Natural killer cell (primary cell): Measurements from ENCODE around the gene CRTC1. TPM values are rescaled to one million over a fixed set of nuclear protein-coding genes. Genes with fewer than 3 reads are reported as not detected.

ENCODE experiments used
- ATAC-seq, 3 donors: fragments of 150-1000 bp in 2 of 3; fragments of 200-7000 bp in 1 of 3; cut with Tn5 transposase; 1 replicate in 1 of 3; 2 replicates in 2 of 3; pipeline ENCODE4 v1.10.0; 2021; ENCODE audit warnings: mild to moderate bottlenecking in 2 of 3, moderate library complexity in 2 of 3
- DNase-seq, 2 donors: peaks; one replicate each; pipeline versions ENCODE4 v3.0.0 to v3.0.0-alpha.2; 2013 to 2021; ENCODE audit warnings: mixed read lengths in 1 of 2
- H3K27ac ChIP-seq: one replicate; pipeline ENCODE4 v1.5.1; 2013; ENCODE audit warnings: mild to moderate bottlenecking, low read length
- H3K27me3 ChIP-seq: one replicate; pipeline ENCODE4 v1.6.1; 2013; ENCODE audit warnings: low read length; ENCODE audit not compliant: control insufficient read depth, insufficient read depth
- H3K36me3 ChIP-seq: one replicate; pipeline ENCODE4 v1.6.1; 2013; ENCODE audit warnings: low read length; ENCODE audit not compliant: control insufficient read depth, insufficient read depth
- H3K4me1 ChIP-seq: one replicate; pipeline ENCODE4 v1.6.1; 2013; ENCODE audit warnings: low read length; ENCODE audit not compliant: control insufficient read depth, insufficient read depth
- H3K4me3 ChIP-seq: one replicate; pipeline ENCODE4 v1.5.1; 2013; ENCODE audit warnings: low read length
- H3K9me3 ChIP-seq: one replicate; pipeline ENCODE4 v1.6.1; 2013; ENCODE audit warnings: low read length; ENCODE audit not compliant: control insufficient read depth, insufficient read depth
- H3K27ac Mint-ChIP-seq, 2 donors: one replicate each; pipeline ENCODE4 v1.8.0; 2022; ENCODE audit warnings: mild to moderate bottlenecking in 2 of 2, mixed read lengths in 2 of 2, moderate library complexity in 1 of 2
- H3K27me3 Mint-ChIP-seq, 2 donors: one replicate each; pipeline ENCODE4 v1.8.0; 2022; ENCODE audit warnings: low read depth in 2 of 2, mixed read lengths in 2 of 2
- H3K36me3 Mint-ChIP-seq: one replicate; pipeline ENCODE4 v1.8.0; 2022; ENCODE audit warnings: mixed read lengths
- H3K4me1 Mint-ChIP-seq, 2 donors: one replicate each; pipeline ENCODE4 v1.8.0; 2022; ENCODE audit warnings: mixed read lengths in 2 of 2
- H3K4me3 Mint-ChIP-seq: one replicate; pipeline ENCODE4 v1.8.0; 2022; ENCODE audit warnings: mild to moderate bottlenecking, moderate library complexity, mixed read lengths
- H3K9me3 Mint-ChIP-seq, 2 donors: one replicate each; pipeline ENCODE4 v1.8.0; 2022; ENCODE audit warnings: mixed read lengths in 2 of 2
- WGBS: methylation state at CpG from one replicate; pipeline ENCODE4 v1.1.7; 2013; ENCODE audit warnings: missing lambda C conversion rate; ENCODE audit not compliant: insufficient coverage; 5-methylcytosine and 5-hydroxymethylcytosine counted together
- intact Hi-C: fragments of 100-400 bp; cut with micrococcal nuclease; formaldehyde crosslinking; loops from one replicate; pipeline ENCODE4 v1.14.2; 2022
- total RNA-seq, 4 donors: library from RNA; stranded (reverse); fragments of 120-200 nt in 1 of 4; gene quantifications; one replicate each; pipeline versions ENCODE4 v1.2.3 to v1.2.4, GENCODE V29; 2013 to 2022
- TF ChIP-seq, protein P1 (sequence below): fragments of 200-600 bp; IDR thresholded peaks from one replicate; pipeline ENCODE4 v1.8.0; 2022; ENCODE audit warnings: antibody characterized with exemption

Gene CRTC1
- total RNA-seq, 3 donors from 2014 or later (not counting 1 experiment from before 2014, with no cell fraction given): 14.1 to 17.0 (median 14.3) TPM

DNA sequence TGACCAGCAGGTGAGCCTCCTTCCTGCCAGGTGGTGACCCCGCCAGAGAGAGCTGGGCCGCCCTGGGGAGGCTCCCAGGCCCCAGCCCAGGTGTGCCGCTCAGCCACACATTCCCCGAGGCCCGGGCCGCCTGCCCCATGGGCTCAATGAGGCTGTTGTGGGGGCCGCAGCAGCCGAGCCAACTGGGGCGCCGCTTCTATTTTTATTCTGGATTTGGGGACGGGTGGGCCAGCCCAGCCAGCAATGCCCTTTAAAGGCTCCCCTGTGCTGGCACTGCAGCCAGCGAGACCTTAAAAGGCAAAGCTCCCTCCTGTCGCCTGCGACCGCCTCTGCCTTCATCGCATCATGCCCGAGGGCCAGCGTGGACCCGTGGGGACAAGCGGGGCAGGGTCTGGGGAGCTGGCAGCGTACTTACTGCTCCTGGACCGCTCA, 17.7 kb upstream of the CRTC1 start:
- Histone ChIP-seq H3K27ac (no peak overlapping the region), H3K27me3 (no peaks in the 10 kb centered on the region), H3K36me3 (peaks cover 21% of the 10 kb centered on the region), H3K4me3 (no peak overlapping the region), H3K4me1 (peaks cover 6% of the 10 kb centered on the region), H3K9me3 (no peaks in the 10 kb centered on the region)
- no peaks in the 10 kb centered on the region for H3K9me3 Mint-ChIP-seq
- no peaks in the 10 kb centered on the region for H3K27me3 Mint-ChIP-seq
- no peak for ATAC-seq
- intact Hi-C loops: no loop called here
- DNase-seq: no peak
- H3K27ac Mint-ChIP-seq: no peak overlapping the region
- H3K4me1 Mint-ChIP-seq: peaks cover 6 to 21% of the 10 kb centered on the region in 2 donors
- TF ChIP-seq, protein P1, sequence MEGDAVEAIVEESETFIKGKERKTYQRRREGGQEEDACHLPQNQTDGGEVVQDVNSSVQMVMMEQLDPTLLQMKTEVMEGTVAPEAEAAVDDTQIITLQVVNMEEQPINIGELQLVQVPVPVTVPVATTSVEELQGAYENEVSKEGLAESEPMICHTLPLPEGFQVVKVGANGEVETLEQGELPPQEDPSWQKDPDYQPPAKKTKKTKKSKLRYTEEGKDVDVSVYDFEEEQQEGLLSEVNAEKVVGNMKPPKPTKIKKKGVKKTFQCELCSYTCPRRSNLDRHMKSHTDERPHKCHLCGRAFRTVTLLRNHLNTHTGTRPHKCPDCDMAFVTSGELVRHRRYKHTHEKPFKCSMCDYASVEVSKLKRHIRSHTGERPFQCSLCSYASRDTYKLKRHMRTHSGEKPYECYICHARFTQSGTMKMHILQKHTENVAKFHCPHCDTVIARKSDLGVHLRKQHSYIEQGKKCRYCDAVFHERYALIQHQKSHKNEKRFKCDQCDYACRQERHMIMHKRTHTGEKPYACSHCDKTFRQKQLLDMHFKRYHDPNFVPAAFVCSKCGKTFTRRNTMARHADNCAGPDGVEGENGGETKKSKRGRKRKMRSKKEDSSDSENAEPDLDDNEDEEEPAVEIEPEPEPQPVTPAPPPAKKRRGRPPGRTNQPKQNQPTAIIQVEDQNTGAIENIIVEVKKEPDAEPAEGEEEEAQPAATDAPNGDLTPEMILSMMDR: no peak
- H3K36me3 Mint-ChIP-seq: no peaks in the 10 kb centered on the region
- WGBS: 82% methylated on average over 22 of the region's 22 CpGs
- H3K4me3 Mint-ChIP-seq: no peak overlapping the region

DNA sequence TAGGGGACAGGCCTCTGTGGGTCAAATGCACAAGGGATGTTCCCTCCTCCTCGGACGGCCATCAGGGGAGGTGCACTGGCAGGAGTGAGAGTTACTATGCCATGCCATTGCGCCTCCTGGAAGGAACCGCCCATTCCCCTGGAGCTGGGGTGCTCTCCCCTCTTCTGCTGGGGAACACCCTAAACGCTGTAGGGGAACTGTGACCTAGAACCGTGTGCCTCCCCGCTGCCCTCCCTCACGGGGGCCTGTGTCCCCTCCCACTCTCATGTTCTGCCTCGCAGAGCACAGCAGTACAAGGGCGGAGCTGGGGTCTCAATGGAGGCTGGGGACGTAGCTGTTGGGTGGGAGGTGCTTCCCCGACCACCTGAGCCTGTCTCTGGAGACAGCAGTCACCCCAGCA, 17.2 kb upstream of the CRTC1 start:
- peaks cover 21% of the 10 kb centered on the region for H3K36me3 ChIP-seq
- WGBS: 79% methylated on average over 12 of the region's 12 CpGs

DNA sequence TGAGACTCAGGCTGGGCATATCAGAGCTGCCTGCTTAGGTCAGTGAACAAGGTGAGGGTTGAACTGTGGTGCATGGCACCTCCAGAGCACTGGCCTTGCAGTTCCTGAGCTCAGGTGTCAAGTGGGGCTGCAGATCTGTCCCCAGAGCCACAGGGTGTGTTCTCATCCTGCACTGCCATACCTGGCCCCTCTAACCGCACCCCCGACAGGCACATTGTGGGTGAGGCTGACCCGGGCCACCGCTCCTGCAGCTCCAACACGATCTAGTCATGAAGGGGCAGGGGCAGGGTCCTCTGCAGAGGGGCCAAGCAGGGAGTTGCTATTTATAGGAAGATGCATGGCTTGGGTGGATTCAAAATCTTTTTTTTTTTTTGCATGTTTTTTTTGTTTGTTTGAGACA, 16.7 kb upstream of the CRTC1 start:
- H3K27me3 Mint-ChIP-seq: no peaks in the 10 kb centered on the region
- no peak overlapping the region for H3K4me3 Mint-ChIP-seq
- peaks cover 0 to 14% of the 10 kb centered on the region in 2 donors for H3K4me1 Mint-ChIP-seq
- Histone ChIP-seq H3K9me3 (no peaks in the 10 kb centered on the region), H3K36me3 (peaks cover 21% of the 10 kb centered on the region), H3K27me3 (no peaks in the 10 kb centered on the region), H3K27ac (no peak overlapping the region), H3K4me3 (no peak overlapping the region), H3K4me1 (peaks cover 6% of the 10 kb centered on the region)
- H3K36me3 Mint-ChIP-seq: no peaks in the 10 kb centered on the region
- no peak for ATAC-seq
- intact Hi-C loops: no loop called here
- no peak for DNase-seq
- H3K27ac Mint-ChIP-seq: no peak overlapping the region
- H3K9me3 Mint-ChIP-seq: no peaks in the 10 kb centered on the region
- WGBS: 95% methylated on average over 5 of the region's 5 CpGs
- TF ChIP-seq, protein P1: no peak

More for the DNA sequence above, 17.2 kb upstream of the CRTC1 start:
- ATAC-seq: no peak
- DNase-seq: no peak
- Histone ChIP-seq H3K9me3 (no peaks in the 10 kb centered on the region), H3K4me1 (peaks cover 6% of the 10 kb centered on the region), H3K27ac (no peak overlapping the region), H3K4me3 (no peak overlapping the region), H3K27me3 (no peaks in the 10 kb centered on the region)
- Mint-ChIP-seq H3K27me3 (no peaks in the 10 kb centered on the region), H3K9me3 (no peaks in the 10 kb centered on the region), H3K4me3 (no peak overlapping the region), H3K4me1 (peaks cover 3 to 17% of the 10 kb centered on the region in 2 donors), H3K27ac (no peak overlapping the region), H3K36me3 (no peaks in the 10 kb centered on the region)
- intact Hi-C loops: no loop called here
- TF ChIP-seq, protein P1: no peak

DNA sequence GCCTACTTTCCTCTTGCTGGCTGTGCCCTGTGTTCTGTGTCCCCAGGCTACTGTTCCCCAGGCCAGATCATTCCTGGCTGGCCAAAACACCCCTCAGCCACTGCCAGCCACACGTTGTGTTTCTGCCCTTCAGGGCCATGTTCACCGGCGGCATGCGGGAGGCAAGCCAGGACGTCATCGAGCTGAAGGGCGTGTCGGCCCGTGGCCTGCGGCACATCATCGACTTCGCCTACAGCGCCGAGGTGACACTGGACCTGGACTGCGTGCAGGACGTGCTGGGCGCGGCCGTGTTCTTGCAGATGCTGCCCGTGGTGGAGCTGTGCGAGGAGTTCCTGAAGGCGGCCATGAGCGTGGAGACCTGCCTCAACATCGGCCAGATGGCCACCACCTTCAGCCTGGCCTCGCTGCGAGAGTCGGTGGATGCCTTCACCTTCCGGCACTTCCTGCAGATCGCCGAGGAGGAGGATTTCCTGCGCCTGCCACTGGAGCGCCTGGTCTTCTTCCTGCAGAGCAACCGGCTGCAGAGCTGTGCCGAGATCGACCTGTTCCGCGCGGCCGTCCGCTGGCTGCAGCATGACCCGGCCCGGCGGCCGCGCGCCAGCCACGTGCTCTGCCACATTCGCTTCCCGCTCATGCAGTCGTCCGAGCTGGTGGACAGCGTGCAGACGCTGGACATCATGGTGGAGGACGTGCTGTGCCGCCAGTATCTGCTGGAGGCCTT, 15.8 kb upstream of the CRTC1 start:
- no peaks in the 10 kb centered on the region for H3K27me3 Mint-ChIP-seq

More for the DNA sequence above, 15.8 kb upstream of the CRTC1 start:
- Mint-ChIP-seq H3K4me1 (peaks cover 0 to 14% of the 10 kb centered on the region in 2 donors), H3K36me3 (no peaks in the 10 kb centered on the region), H3K9me3 (no peaks in the 10 kb centered on the region), H3K27ac (no peak overlapping the region), H3K4me3 (no peak overlapping the region)
- intact Hi-C loops: no loop called here
- H3K4me3 ChIP-seq: no peak overlapping the region
- peaks cover 19% of the 10 kb centered on the region for H3K36me3 ChIP-seq
- H3K27ac ChIP-seq: no peak overlapping the region
- DNase-seq: no peak
- H3K9me3 ChIP-seq: no peaks in the 10 kb centered on the region
- H3K4me1 ChIP-seq: peaks cover 6% of the 10 kb centered on the region
- H3K27me3 ChIP-seq: no peaks in the 10 kb centered on the region
- 97% methylated on average over 55 of the region's 55 CpGs for WGBS
- TF ChIP-seq, protein P1: no peak
- ATAC-seq: no peak
